ENCODE results near the gene DOCK4.

GRCh38 chr7:111678281-111678680 lies 527.9 kb downstream of the DOCK4 start:
- TF ChIP-seq CTCF (optimal IDR thresholded peaks at IDR 0.05 in 1 of 3, IDR thresholded peaks at IDR 0.05 in 1 of 3, conservative IDR thresholded peaks at IDR 0.05 in 1 of 3; ENCODE audit: extremely low read depth in 1 of 3, insufficient read depth in 2 of 3, low read length in 3 of 3) = no peak
- no peak for TF ChIP-seq EZH2 (IDR thresholded peaks at IDR 0.05; ENCODE audit: low read length)
